Sigmoid colon (tissue), 3 donors: ENCODE results near the gene ENTREP1.

Source experiments
- CTCF ChIP-seq, 4 experiments: fragments of 450-650 bp in 3 of 4; fragments of 200-600 bp in 1 of 4; IDR thresholded peaks; one replicate each; pipeline ENCODE4 v1.5.1; 2016 to 2019; ENCODE audit warnings: antibody characterized with exemption in 4 of 4, mild to moderate bottlenecking in 3 of 4, moderate library complexity in 2 of 4
- POLR2A ChIP-seq, 2 donors: fragments of 450-650 bp; IDR thresholded peaks; one replicate each; pipeline ENCODE4 v1.6.1; 2016; ENCODE audit warnings: antibody characterized with exemption in 2 of 2, mild to moderate bottlenecking in 2 of 2, moderate library complexity in 2 of 2

GRCh38 chr9:69433968-69434367 lies 109.0 kb downstream of the ENTREP1 start:
- TF ChIP-seq CTCF (IDR thresholded peaks at IDR 0.05) (no peak), POLR2A (IDR thresholded peaks at IDR 0.05) (no peak)
